Tibial artery (tissue), 4 donors: ENCODE measurements around the gene TAOK3.
"Not testable (repeated sequence)": the region's sequence is repeated elsewhere in the genome, so short reads cannot be mapped to it uniquely, and the experiment has no call there.

Source experiments
- DNase-seq, 2 donors: peaks; one replicate each; pipeline ENCODE4 v3.0.0-alpha.2; 2019
- H3K27ac ChIP-seq, 2 donors: fragments of 200-600 bp; sonication (generic) in 1 of 2; 1 replicate in 1 of 2; 2 replicates in 1 of 2; pipeline ENCODE4 v1.5.1; 2018 to 2019; ENCODE audit warnings: mild to moderate bottlenecking in 1 of 2
- H3K27me3 ChIP-seq, 2 donors: fragments of 200-600 bp; sonication (generic) in 1 of 2; one replicate each; pipeline versions ENCODE4 v1.5.1 to v1.6.0; 2016 to 2019
- H3K36me3 ChIP-seq, 3 donors: fragments of 200-600 bp; sonication (generic) in 2 of 3; one replicate each; pipeline ENCODE4 v1.5.1; 2016 to 2019; ENCODE audit warnings: mild to moderate bottlenecking in 2 of 3
- H3K4me1 ChIP-seq, 4 donors: fragments of 200-600 bp; sonication (generic) in 2 of 4; 1 replicate in 3 of 4; 2 replicates in 1 of 4; pipeline ENCODE4 v1.5.1; 2016 to 2019
- H3K4me3 ChIP-seq, 2 donors: fragments of 200-600 bp; sonication (generic) in 1 of 2; 1 replicate in 1 of 2; 2 replicates in 1 of 2; pipeline ENCODE4 v1.5.1; 2018 to 2019; ENCODE audit warnings: mild to moderate bottlenecking in 2 of 2
- H3K9me3 ChIP-seq, 3 donors: fragments of 200-600 bp; sonication (generic) in 1 of 3; one replicate each; pipeline ENCODE4 v1.5.1; 2016 to 2019
- intact Hi-C: fragments of 100-400 bp; cut with DNase I; formaldehyde crosslinking; loops from one replicate; pipeline ENCODE4 v1.15.0; 2023; ENCODE audit warnings: low total_unique reads
- TF ChIP-seq, protein P1 (sequence below), 2 experiments: fragments of 200-600 bp in 1 of 2; fragments of 450-650 bp in 1 of 2; IDR thresholded peaks; one replicate each; pipeline ENCODE4 v1.5.1; 2017 to 2019; ENCODE audit warnings: antibody characterized with exemption in 2 of 2, mild to moderate bottlenecking in 1 of 2, moderate library complexity in 1 of 2

TAOK3 gene

GRCh38 chr12:118135788-118136558, 236.7 kb downstream of the TAOK3 start, which contains the start of gene PEBP1:
PEBP1 (plus strand) TSS chr12:118136124; CDS start chr12:118136210, 86 bp downstream.
- H3K4me3 ChIP-seq = peak within 1 kb of the TSS; percentile 88 to 99
- H3K27me3 ChIP-seq = no peaks in the 10 kb centered on the region
- no peaks in the 10 kb centered on the region for H3K9me3 ChIP-seq
- intact Hi-C loops = loop anchor here (10.0 kb wide), 2 partner anchors 81 to 239 kb away; partner anchors contain the start of genes SUDS3 and TAOK3
- H3K36me3 ChIP-seq = peaks cover 17 to 30% (median 25%) of the 10 kb centered on the region in 3 donors
- TF ChIP-seq, protein P1, sequence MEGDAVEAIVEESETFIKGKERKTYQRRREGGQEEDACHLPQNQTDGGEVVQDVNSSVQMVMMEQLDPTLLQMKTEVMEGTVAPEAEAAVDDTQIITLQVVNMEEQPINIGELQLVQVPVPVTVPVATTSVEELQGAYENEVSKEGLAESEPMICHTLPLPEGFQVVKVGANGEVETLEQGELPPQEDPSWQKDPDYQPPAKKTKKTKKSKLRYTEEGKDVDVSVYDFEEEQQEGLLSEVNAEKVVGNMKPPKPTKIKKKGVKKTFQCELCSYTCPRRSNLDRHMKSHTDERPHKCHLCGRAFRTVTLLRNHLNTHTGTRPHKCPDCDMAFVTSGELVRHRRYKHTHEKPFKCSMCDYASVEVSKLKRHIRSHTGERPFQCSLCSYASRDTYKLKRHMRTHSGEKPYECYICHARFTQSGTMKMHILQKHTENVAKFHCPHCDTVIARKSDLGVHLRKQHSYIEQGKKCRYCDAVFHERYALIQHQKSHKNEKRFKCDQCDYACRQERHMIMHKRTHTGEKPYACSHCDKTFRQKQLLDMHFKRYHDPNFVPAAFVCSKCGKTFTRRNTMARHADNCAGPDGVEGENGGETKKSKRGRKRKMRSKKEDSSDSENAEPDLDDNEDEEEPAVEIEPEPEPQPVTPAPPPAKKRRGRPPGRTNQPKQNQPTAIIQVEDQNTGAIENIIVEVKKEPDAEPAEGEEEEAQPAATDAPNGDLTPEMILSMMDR (IDR thresholded peaks at IDR 0.05) = peak in 1 of 2 experiments; percentile 3
- DNase-seq = peak; percentile 95 to 98
- H3K27ac ChIP-seq = peak within 1 kb of the TSS; percentile 89 to 95
- peaks cover 0 to 33% (median 21%) of the 10 kb centered on the region in 4 donors for H3K4me1 ChIP-seq

DNA sequence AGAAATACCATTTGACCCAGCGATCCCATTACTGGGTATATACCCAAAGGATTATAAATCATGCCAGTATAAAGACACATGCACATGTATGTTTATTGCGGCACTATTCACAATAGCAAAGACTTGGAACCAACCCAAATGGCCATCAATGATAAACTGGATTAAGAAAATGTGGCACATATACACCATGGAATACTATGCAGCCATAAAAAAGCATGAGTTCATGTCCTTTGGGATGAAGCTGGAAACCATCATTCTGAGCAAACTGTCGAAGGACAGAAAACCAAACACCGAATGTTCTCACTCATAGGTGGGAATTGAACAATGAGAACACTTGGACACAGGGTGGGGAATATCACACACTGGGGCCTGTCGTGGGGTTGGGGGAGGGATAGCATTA, 243.3 kb downstream of the TAOK3 start:
- not testable (repeated sequence) for H3K4me1 ChIP-seq, DNase-seq, H3K9me3 ChIP-seq

GRCh38 chr12:118127867-118128266, 244.8 kb downstream of the TAOK3 start:
- TF ChIP-seq, protein P1 (IDR thresholded peaks at IDR 0.05) = no peak
- Histone ChIP-seq H3K27me3 (no peaks in the 10 kb centered on the region), H3K9me3 (no peaks in the 10 kb centered on the region), H3K4me3 (no peak overlapping the region), H3K27ac (no peak overlapping the region), H3K4me1 (peaks cover 0 to 4% (median 0%) of the 10 kb centered on the region in 4 donors), H3K36me3 (peaks cover 0 to 3% (median 0%) of the 10 kb centered on the region in 3 donors)
- intact Hi-C loops = no loop called here
- no peak for DNase-seq

More for the DNA sequence above, 243.3 kb downstream of the TAOK3 start:
- H3K4me3 ChIP-seq, H3K36me3 ChIP-seq, intact Hi-C loops, H3K27me3 ChIP-seq, H3K27ac ChIP-seq: not testable (repeated sequence)

GRCh38 chr12:118126119-118126757, 246.5 kb downstream of the TAOK3 start:
- Histone ChIP-seq H3K27me3 (no peaks in the 10 kb centered on the region), H3K36me3 (peaks cover 0 to 3% (median 0%) of the 10 kb centered on the region in 3 donors), H3K4me1 (no peaks in the 10 kb centered on the region), H3K9me3 (no peaks in the 10 kb centered on the region), H3K4me3 (no peak overlapping the region), H3K27ac (no peak overlapping the region)
- TF ChIP-seq, protein P1 (IDR thresholded peaks at IDR 0.05) = no peak
- no peak for DNase-seq
- intact Hi-C loops = no loop called here

DNA sequence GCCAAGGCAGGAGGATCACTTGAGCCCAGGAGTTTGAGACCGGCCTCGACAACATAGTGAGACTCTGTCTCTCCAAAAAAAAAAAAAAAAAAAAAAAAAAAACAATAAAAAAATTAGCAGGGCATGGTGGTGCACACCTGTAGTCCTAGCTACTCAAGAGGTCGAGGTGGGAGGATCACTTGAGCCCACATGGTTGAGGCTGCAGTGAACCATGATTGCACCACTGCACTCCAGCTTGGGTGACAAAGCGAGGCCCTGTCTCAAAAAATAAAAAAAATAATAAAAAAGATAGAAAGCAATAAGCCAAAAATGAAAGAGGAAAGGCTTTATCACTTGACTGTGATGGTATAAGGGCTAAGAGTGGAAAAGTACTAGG, 247.0 kb downstream of the TAOK3 start:
- TF ChIP-seq, protein P1 (IDR thresholded peaks at IDR 0.05) = no peak
- peaks cover 0 to 3% (median 0%) of the 10 kb centered on the region in 3 donors for H3K36me3 ChIP-seq
- no peak overlapping the region for H3K4me3 ChIP-seq
- no peak overlapping the region for H3K27ac ChIP-seq
- peaks cover 0 to 3% (median 0%) of the 10 kb centered on the region in 4 donors for H3K4me1 ChIP-seq
- H3K9me3 ChIP-seq = no peaks in the 10 kb centered on the region
- H3K27me3 ChIP-seq = no peaks in the 10 kb centered on the region
- no peak for DNase-seq
- intact Hi-C loops = no loop called here

GRCh38 chr12:118124333-118124874, 248.3 kb downstream of the TAOK3 start:
- Histone ChIP-seq H3K9me3 (no peaks in the 10 kb centered on the region), H3K36me3 (peaks cover 0 to 3% (median 0%) of the 10 kb centered on the region in 3 donors), H3K4me3 (no peak overlapping the region), H3K4me1 (peaks cover 0 to 3% (median 0%) of the 10 kb centered on the region in 4 donors), H3K27ac (no peak overlapping the region), H3K27me3 (no peaks in the 10 kb centered on the region)
- no peak for DNase-seq
- intact Hi-C loops = no loop called here
- TF ChIP-seq, protein P1 (IDR thresholded peaks at IDR 0.05) = no peak
